ENCODE results near the gene RPH3AL.
"Not testable (repeated sequence)": the region's sequence is repeated elsewhere in the genome, so short reads cannot be mapped to it uniquely, and the experiment has no call there.

RPH3AL gene

DNA sequence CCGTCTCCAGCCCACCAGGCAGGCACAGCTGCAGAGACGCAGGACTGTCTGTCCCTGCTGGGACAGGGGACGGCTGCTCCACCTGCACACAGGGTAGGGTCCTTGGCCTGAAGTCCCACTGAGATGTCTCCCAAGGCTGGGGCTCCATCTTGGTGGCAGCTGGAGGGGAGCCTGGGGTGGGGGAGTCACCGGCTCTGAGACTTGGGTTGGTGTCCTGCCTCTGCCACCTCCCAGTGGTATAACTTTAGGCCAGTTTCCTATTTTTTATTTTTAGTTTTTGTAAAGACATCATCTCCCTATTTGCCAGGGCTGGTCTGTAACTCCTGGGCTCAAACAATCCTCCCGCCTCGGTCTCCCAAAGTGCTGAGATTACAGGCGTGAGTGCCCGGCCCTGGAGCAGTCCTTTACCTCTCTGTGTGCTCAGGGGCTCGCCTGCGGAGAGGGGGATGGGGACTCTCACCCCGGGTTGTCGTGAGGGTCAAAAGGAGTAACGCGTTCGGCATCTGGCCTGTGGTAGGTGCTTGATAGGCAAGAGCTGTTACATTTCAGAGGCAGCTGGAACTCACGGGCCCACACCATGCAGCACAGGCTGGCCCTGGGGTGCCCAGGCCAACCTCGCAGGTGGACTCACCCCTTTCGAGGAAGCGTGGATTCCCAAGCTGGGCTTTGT is 124.5 kb downstream of the RPH3AL start:
- no peak overlapping the region for H3K27ac ChIP-seq
- TF ChIP-seq, protein P1, sequence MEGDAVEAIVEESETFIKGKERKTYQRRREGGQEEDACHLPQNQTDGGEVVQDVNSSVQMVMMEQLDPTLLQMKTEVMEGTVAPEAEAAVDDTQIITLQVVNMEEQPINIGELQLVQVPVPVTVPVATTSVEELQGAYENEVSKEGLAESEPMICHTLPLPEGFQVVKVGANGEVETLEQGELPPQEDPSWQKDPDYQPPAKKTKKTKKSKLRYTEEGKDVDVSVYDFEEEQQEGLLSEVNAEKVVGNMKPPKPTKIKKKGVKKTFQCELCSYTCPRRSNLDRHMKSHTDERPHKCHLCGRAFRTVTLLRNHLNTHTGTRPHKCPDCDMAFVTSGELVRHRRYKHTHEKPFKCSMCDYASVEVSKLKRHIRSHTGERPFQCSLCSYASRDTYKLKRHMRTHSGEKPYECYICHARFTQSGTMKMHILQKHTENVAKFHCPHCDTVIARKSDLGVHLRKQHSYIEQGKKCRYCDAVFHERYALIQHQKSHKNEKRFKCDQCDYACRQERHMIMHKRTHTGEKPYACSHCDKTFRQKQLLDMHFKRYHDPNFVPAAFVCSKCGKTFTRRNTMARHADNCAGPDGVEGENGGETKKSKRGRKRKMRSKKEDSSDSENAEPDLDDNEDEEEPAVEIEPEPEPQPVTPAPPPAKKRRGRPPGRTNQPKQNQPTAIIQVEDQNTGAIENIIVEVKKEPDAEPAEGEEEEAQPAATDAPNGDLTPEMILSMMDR (IDR thresholded peaks at IDR 0.05), result no peak

- no peak for TF ChIP-seq ZFX (IDR thresholded peaks at IDR 0.05; ENCODE audit: borderline replicate concordance)
- TF ChIP-seq, protein P1 (IDR thresholded peaks at IDR 0.05), result no peak
- H3K27ac ChIP-seq, result no peak overlapping the region
These were observed 125.3 kb downstream of the RPH3AL start for GRCh38 chr17:227078-227945.

GRCh38 chr17:226108-227077 is 126.2 kb downstream of the RPH3AL start:
- H3K27ac ChIP-seq, result no peak overlapping the region
- no peak for TF ChIP-seq ZFX (IDR thresholded peaks at IDR 0.05; ENCODE audit: borderline replicate concordance)
- TF ChIP-seq, protein P1 (IDR thresholded peaks at IDR 0.05), result no peak

GRCh38 chr17:225551-225950 is 127.1 kb downstream of the RPH3AL start:
- no peak overlapping the region for H3K27ac ChIP-seq
- no peak for TF ChIP-seq ZFX (IDR thresholded peaks at IDR 0.05; ENCODE audit: borderline replicate concordance)
- TF ChIP-seq, protein P1 (IDR thresholded peaks at IDR 0.05), result no peak

DNA sequence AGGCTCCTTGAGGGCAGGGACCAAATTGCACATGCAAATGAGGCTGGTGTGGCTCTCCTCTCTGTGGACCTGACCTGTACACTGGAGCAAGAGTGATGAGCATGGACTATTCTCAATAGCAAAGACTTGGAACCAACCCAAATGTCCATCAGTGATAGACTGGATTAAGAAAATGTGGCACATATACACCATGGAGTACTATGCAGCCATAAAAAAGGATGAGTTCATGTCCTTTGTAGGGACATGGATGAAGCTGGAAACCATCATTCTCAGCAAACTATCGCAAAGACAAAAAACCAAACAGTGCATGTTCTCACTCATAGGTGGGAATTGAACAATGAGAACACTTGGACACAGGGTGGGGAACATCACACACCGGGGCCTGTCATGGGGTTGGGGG is 128.0 kb downstream of the RPH3AL start:
- not testable (repeated sequence) for H3K27ac ChIP-seq

DNA sequence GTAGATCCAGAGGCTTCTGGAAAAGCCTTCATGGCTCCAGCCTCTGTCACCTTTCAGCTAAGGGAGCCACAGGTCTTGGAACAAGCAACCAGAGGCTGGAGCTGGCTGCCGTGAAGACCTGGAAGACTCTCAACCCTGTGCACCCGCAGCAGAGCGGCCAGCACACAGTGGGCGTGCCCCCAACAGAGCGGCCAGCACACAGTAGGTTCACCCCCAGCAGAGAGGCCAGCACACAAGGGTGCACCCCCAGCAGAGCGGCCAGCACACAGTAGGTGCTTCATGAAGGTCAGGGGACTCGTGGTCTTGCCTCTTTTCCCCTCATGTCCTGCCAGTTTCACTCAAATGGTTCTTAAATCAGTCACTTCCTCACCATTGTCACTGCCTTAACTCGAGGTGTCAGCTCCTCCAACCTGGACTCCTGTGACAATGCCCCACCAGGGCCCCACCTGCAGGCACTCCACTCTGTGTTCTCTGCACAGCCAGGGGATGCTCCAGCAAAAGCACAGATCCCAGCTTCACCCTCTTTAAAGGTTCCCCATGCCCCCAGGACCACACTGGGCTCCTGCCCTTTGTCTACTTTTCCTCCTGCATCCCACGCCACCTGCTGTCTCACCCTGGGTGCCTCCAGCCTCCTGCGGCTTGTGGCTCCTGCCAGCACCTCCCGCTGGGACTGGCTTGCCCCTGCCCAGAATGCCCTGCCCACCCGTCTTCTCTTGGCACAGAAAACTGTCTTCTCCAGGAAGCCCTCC is 128.7 kb downstream of the RPH3AL start:
- no peak overlapping the region for H3K27ac ChIP-seq
- TF ChIP-seq, protein P1 (IDR thresholded peaks at IDR 0.05), result no peak
- TF ChIP-seq ZFX (IDR thresholded peaks at IDR 0.05; ENCODE audit: borderline replicate concordance), result no peak

DNA sequence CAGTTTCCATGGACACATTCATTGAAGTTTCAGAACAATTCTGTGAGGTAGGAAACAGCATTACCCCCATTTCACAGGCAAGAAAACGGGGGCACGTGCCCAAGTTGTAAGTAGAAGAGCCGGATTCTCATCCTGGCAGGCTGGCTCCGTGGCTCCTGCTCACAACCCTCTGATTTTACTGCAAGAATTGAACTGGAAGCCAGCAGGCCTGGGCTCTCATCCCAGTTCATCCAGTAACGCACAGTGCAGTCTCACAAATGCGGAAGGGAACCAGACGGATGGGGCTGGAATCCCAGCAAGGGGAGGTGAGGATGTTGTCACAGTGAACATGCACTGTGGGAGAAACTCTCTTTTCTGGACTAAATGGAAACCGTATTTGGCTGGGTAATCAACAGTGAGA is 130.4 kb downstream of the RPH3AL start:
- H3K27ac ChIP-seq, result no peak overlapping the region
- no peak for TF ChIP-seq ZFX (IDR thresholded peaks at IDR 0.05; ENCODE audit: borderline replicate concordance)
- TF ChIP-seq, protein P1 (IDR thresholded peaks at IDR 0.05), result no peak

All from 22Rv1 (cell line).